ENCODE data around the gene FSD1L. TPM values are rescaled to one million over a fixed set of nuclear protein-coding genes. Genes with fewer than 3 reads are reported as not detected.

FSD1L gene
- total and polyA plus RNA-seq, 2 of the 13 experiments (the other 11 are each of a cell fraction or from before 2014, with no cell fraction given) = 4.1 to 5.1 TPM

DNA sequence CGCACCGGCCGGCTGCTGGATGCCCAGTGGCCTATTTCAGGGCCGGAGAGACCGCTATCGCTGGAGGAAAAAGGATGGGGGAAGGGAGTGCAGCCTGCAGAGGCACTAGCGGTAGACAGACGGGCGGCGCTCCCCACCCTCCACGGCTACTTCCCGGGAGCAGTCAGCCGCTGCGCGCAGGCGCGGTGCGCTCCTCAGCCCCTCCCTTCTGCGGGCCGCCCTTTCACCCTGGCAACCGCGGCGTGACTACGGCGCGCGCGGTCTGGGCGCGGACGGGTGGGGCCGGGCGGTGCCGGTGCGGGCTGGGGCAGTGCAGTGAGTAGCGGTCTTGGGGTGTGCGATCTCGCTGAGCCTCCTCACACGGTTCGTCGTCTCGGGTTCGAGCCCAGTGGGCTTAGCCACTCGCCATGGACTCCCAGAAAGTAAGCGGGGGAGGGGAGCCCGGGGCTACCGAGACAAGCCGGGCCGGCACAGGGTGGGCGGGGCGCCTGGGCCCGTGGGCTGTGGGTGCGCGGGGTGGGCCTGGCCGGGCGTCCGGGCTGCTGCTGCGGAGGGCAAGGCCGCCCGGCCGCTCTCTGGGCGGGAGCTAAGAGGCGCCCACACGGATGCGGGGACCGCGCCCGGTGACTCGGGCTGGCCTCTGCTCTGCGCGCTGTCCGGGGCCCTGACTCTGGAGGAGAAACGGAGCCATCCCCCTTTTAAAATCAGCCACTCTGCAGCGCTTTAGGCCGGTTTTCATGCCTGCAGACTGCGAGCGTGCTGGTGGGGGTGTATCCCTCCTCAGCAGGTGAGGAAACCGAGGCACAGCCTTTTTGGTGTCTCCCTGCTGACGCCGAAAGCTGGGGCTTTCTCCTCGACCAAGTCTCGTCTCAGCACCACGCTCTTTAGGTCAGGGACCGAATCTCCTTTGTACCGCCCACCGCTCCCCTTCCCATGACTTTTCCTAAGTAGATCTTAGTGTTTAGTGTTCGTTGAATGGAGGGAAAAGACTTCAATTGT lies at the start of gene FSD1L (continued):
- TF ChIP-seq, protein P1, sequence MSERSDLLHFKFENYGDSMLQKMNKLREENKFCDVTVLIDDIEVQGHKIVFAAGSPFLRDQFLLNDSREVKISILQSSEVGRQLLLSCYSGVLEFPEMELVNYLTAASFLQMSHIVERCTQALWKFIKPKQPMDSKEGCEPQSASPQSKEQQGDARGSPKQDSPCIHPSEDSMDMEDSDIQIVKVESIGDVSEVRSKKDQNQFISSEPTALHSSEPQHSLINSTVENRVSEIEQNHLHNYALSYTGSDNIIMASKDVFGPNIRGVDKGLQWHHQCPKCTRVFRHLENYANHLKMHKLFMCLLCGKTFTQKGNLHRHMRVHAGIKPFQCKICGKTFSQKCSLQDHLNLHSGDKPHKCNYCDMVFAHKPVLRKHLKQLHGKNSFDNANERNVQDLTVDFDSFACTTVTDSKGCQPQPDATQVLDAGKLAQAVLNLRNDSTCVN (CRISPR knock-in tag; IDR thresholded peaks at IDR 0.05; ENCODE audit: borderline replicate concordance) = peak; percentile 55; the same call in 1 of the 2 replicates
- TF ChIP-seq SMYD3 (CRISPR knock-in tag; IDR thresholded peaks at IDR 0.05) = no peak
- TF ChIP-seq, protein P2, sequence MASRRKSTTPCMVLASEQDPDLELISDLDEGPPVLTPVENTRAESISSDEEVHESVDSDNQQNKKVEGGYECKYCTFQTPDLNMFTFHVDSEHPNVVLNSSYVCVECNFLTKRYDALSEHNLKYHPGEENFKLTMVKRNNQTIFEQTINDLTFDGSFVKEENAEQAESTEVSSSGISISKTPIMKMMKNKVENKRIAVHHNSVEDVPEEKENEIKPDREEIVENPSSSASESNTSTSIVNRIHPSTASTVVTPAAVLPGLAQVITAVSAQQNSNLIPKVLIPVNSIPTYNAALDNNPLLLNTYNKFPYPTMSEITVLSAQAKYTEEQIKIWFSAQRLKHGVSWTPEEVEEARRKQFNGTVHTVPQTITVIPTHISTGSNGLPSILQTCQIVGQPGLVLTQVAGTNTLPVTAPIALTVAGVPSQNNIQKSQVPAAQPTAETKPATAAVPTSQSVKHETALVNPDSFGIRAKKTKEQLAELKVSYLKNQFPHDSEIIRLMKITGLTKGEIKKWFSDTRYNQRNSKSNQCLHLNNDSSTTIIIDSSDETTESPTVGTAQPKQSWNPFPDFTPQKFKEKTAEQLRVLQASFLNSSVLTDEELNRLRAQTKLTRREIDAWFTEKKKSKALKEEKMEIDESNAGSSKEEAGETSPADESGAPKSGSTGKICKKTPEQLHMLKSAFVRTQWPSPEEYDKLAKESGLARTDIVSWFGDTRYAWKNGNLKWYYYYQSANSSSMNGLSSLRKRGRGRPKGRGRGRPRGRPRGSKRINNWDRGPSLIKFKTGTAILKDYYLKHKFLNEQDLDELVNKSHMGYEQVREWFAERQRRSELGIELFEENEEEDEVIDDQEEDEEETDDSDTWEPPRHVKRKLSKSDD (CRISPR knock-in tag; IDR thresholded peaks at IDR 0.05; ENCODE audit: low read depth) = no peak
- TF ChIP-seq ZNF879 (CRISPR knock-in tag; IDR thresholded peaks at IDR 0.05) = no peak
- TF ChIP-seq, protein P3, sequence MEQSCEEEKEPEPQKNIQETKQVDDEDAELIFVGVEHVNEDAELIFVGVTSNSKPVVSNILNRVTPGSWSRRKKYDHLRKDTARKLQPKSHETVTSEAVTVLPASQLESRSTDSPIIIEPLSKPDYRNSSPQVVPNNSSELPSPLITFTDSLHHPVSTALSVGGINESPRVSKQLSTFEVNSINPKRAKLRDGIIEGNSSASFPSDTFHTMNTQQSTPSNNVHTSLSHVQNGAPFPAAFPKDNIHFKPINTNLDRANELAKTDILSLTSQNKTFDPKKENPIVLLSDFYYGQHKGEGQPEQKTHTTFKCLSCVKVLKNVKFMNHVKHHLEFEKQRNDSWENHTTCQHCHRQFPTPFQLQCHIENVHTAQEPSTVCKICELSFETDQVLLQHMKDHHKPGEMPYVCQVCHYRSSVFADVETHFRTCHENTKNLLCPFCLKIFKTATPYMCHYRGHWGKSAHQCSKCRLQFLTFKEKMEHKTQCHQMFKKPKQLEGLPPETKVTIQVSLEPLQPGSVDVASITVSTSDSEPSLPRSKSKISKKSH (CRISPR knock-in tag; IDR thresholded peaks at IDR 0.05; ENCODE audit: borderline replicate concordance) = peak; percentile 40; the same call in 1 of the 2 replicates
- TF ChIP-seq MIER3 (CRISPR knock-in tag; IDR thresholded peaks at IDR 0.05; ENCODE audit: borderline replicate concordance) = no peak
- no peak for TF ChIP-seq ZNF496 (CRISPR knock-in tag; IDR thresholded peaks at IDR 0.05; ENCODE audit: insufficient replicate concordance)
- peak; percentile 78; the same call in 1 of the 2 replicates for TF ChIP-seq TBX2 (CRISPR knock-in tag; IDR thresholded peaks at IDR 0.05; ENCODE audit: borderline replicate concordance)
- TF ChIP-seq ZNF782 (CRISPR knock-in tag; IDR thresholded peaks at IDR 0.05; ENCODE audit: borderline replicate concordance) = 0 out of 2 replicates have a peak, but pooled peaks have one; percentile 17
- no peak for TF ChIP-seq ZNF672 (CRISPR knock-in tag; IDR thresholded peaks at IDR 0.05)
- peak; percentile 80 for TF ChIP-seq ZMYM4 (CRISPR knock-in tag; IDR thresholded peaks at IDR 0.05)
- no peak for TF ChIP-seq ZNF761 (CRISPR knock-in tag; conservative IDR thresholded peaks at IDR 0.05)
- TF ChIP-seq, protein P4, sequence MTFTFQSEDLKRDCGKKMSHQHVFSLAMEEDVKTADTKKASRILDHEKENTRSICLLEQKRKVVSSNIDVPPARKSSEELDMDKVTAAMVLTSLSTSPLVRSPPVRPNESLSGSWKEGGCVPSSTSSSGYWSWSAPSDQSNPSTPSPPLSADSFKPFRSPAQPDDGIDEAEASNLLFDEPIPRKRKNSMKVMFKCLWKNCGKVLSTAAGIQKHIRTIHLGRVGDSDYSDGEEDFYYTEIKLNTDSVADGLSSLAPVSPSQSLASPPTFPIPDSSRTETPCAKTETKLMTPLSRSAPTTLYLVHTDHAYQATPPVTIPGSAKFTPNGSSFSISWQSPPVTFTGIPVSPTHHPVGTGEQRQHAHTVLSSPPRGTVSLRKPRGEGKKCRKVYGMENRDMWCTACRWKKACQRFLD (CRISPR knock-in tag; IDR thresholded peaks at IDR 0.05; ENCODE audit: borderline replicate concordance) = 0 out of 2 replicates have a peak, but pooled peaks have one; percentile 57
- no peak for TF ChIP-seq FLYWCH1 (CRISPR knock-in tag; IDR thresholded peaks at IDR 0.05)
- 0 out of 2 replicates have a peak, but pooled peaks have one; percentile 43 for TF ChIP-seq ZNF564 (CRISPR knock-in tag; IDR thresholded peaks at IDR 0.05)
- TF ChIP-seq, protein P5, sequence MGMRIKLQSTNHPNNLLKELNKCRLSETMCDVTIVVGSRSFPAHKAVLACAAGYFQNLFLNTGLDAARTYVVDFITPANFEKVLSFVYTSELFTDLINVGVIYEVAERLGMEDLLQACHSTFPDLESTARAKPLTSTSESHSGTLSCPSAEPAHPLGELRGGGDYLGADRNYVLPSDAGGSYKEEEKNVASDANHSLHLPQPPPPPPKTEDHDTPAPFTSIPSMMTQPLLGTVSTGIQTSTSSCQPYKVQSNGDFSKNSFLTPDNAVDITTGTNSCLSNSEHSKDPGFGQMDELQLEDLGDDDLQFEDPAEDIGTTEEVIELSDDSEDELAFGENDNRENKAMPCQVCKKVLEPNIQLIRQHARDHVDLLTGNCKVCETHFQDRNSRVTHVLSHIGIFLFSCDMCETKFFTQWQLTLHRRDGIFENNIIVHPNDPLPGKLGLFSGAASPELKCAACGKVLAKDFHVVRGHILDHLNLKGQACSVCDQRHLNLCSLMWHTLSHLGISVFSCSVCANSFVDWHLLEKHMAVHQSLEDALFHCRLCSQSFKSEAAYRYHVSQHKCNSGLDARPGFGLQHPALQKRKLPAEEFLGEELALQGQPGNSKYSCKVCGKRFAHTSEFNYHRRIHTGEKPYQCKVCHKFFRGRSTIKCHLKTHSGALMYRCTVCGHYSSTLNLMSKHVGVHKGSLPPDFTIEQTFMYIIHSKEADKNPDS (CRISPR knock-in tag; IDR thresholded peaks at IDR 0.05) = peak; percentile 86
- TF ChIP-seq ARID2 (CRISPR knock-in tag; IDR thresholded peaks at IDR 0.05; ENCODE audit: borderline replicate concordance) = no peak
- no peak for TF ChIP-seq ZFP41 (CRISPR knock-in tag; IDR thresholded peaks at IDR 0.05; ENCODE audit: borderline replicate concordance)

Measured in HepG2 (cell line).